IPS-NIHi7 (cell line): Measurements from ENCODE around the gene STK32C.

Source experiments
- DNase-seq: peaks from one replicate; pipeline ENCODE4 v3.0.0; 2012; ENCODE audit warnings: mixed read lengths; ENCODE audit errors: extremely low spot score

Gene STK32C

DNA sequence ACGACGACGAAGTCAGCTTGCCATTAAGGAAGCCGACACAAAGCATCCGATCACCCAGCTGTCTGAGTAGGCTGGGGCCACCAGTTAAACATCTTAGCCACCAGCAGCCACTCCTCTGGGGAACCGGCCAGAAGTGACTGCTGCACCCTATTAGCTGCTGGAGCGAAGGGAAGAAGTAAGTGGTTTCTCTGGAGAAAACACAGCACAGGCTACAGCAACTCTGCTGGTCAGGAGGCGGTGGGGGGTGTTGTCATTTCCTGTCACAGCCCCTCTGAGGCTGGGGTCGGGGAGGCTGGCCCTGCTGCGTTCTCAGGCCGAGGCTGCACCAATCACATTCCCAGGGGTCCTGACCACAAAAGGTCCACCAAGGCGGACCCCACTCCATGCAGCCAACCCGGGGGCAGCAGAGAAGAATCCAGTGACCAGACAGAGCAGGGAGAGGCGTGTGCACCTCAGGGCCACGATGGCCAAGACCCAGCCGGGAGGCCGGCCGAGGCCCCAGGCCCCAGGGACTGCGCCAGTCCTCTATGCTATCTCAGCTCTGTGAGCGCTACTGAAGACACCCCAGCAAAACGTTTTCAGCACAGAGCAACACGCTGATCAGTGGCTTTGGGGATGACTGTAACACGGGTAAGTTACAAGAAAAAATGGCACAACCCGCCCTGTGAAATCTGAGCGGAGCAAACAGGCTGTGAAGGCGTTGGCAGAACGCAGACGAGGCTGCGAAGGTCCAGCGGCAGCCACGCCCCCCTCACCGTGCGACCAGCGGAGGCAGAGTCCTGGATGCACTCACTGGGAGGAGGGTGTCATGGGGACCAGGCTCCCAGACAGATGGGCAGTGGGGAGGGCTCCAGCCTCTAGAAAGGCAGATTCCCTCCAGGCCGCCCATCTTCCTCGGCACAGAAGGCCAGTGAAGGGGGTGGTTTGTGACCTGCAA is 24.8 kb downstream of the STK32C start:
- no peak for DNase-seq

- DNase-seq = peak; percentile 49
These were observed 25.7 kb downstream of the STK32C start for GRCh38 chr10:132281915-132282666.

DNA sequence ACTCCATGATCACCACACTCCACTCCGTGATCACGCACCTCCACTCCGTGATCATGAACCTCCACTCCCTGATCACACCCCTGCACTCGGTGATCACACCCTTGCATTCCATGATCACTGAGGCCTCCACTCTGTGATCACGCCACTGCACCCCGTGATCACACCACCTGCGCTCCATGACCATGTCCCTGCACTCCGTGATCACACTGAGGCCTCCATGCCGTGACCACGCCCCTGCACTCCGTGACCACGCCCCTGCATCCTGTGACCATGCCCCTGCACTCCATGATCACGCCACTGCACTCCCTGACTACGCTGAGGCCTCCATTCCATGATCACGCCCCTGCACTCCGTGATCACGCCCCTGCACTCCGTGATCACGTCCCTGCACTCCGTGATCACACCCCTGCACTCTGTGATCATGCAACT is 27.1 kb downstream of the STK32C start:
- no peak for DNase-seq

DNA sequence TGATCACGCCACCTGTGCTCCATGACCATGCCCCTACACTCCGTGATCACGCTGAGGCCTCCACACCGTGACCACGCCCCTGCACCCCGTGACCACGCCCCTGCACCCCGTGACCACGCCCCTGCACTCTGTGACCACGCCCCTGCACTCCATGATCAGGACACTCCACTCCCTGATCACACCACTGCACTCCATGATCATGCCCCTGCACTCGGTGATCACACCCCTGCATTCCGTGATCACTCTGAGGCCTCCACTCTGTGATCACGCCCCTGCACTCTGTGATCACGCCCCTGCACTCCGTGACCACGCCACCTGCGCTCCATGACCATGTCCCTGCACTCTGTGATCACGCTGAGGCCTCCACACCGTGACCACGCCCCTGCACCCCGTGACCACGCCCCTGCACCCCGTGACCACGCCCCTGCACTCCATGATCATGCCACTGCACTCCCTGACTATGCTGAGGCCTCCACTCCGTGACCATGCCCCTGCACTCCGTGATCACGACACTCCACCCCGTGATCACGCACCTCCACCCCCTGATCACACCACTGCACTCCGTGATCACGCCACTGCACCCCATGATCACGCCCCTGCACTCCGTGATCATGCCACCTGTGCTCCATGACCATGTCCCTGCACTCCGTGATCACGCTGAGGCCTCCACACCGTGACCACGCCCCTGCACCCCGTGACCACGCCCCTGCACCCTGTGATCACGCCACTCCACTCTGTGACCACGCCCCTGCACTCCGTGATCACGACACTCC is 27.7 kb downstream of the STK32C start:
- no peak for DNase-seq

GRCh38 chr10:132277311-132277741 is 30.4 kb downstream of the STK32C start:
- no peak for DNase-seq

DNA sequence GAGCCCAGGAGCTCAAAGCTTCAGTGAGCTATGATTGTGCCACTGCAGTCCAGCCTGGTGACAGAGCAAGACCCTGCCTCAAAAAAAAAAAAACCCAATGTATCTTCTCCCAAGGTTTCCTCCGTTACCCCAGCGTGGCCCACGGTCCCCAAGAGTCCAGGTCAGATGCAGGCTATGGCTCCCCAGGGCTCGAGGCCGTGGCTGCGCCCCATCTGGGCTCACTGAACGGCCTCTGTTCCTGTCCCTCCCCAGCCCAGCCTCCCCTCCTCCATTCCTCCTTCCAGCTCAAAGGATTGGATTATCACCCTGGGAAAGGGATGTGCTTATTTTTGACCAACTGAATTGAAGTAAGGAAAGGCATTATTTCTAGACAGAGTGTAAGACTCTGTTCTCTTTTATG is 31.0 kb downstream of the STK32C start:
- no peak for DNase-seq

DNA sequence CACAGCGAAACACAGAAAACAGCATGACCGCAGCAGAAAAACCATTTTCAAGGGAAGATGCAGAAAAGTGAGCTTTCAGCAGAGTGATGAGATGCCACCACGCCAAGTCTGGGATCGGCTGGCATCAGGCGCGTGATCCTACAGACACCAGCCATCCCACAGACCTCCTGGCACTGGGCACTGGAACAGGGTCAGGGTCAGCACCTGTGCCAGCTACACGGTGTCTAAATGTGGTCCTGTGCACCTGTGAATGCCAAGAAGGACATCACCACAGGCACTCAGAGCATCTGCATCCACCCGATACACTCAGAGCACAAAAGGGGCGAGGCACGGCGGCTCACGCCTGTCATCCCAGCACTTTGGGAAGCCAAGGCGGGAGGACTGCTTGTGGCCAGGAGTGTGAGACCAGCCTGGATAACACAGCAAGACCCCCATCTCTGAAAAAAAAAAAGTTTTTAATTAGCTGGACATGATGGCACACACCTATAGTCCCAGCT is 31.5 kb downstream of the STK32C start:
- DNase-seq = no peak

DNA sequence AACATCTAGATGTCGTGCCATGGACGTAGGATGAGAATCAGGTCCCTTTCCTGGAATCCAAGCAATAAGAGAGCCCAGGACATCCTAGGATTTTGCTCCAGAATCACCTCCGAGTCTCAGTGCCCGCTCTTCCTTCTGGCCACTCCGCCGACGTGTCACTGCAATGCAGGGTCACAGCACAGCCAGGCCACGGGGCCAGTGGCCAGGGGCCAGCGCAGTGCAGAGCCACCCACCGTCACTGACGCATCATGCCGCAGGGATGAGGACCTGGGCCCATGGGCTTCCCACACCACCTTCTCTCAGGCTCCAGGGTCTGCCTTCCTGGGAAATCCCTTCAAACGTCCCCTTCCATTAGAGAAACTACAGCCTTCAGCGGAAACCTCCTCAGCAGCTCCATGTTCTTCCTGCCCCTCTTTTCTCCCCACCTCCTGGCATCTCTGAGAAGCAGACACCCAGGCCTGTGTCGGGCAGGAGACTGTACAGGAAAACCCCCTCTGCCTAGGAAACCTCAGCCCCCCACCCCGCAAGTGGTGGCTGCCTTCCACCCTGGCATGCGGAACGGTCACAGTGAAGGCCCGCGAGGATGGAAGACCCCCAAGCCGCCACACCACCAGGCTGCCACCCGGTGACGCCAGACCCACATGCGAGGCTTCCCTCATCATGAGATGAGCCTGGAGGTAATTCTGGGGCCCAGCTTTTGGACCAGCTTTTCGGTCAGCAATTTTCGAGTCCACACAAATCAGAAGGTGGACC is 32.1 kb downstream of the STK32C start:
- no peak for DNase-seq

- DNase-seq = no peak
These were observed 32.8 kb downstream of the STK32C start for GRCh38 chr10:132274986-132275385.

- no peak for DNase-seq
These were observed 33.2 kb downstream of the STK32C start for GRCh38 chr10:132274581-132274980.

GRCh38 chr10:132273966-132274365 is 33.8 kb downstream of the STK32C start:
- no peak for DNase-seq

- no peak for DNase-seq
These were observed 34.3 kb downstream of the STK32C start for GRCh38 chr10:132273304-132273944.

DNA sequence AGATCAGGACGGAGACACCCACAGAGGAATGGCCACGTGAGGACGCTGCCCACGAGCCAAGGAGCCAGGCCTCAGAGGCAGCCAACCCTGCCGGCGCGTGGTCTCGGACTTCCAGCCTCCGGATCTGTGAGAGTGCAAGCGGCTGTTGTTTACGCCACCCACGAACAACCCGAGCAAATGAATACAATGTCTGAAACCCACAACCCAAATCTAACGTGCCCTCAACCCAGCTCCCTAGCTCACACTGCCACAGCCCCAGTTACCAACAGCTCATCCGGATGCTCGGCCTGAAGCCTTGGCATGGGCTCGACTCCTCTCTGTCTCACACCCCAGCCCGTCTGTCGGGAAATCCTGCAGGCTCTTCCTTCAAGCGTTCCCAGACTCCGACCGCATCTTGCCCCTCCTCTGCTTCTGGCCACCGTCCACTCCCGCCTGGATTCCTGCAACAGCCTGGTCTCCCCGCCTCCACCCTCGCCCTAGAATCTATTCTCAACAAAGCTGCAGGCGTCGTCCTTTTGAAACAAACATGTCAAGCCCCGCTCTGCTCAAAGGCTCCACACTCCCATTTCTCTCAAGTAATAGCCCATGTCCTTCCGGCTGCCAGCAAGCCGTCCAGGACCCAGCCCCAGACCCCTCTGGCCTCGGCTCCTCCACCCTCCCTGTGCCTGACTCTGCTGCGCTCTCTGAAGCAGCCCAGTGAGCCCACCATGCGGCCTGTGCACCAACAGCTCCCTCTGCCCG is 35.3 kb downstream of the STK32C start:
- no peak for DNase-seq

- no peak for DNase-seq
These were observed 36.1 kb downstream of the STK32C start for GRCh38 chr10:132271458-132272230.

DNA sequence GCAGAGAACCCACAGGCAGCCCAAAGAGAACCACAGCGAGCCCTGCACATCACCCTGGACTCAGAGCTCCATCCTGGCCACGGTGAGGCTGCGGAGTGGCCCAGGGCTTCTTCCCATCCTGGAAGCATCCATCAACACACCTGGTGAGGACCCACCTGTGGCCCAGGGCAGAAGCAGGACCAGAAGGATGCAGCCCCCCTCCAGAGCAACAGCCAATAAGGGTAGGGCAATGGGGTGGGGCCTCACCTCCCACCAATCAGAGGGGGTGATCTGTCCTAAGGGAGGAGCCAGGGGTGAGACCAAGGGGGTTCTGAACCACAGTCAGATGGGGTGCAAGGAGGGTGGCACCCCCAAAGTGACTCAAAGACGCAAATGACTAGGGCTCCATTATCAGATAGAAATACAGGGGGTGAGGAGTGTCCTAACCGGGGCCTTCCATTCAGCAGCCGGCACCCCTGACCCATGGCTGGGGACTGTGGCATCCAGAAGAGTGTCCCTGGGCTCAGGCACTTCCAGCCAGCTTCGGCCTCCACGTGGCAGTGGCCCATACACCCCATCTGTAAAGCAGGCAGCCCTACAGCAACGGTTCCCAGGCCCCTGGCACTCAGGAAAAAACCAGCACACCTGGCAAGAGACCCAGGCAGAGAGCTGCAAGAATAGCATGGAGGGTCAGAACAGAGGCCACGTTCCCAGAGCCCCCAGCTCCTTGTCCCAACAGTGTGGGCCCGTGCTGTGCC is 36.9 kb downstream of the STK32C start:
- DNase-seq = no peak

- no peak for DNase-seq
These were observed 37.5 kb downstream of the STK32C start for GRCh38 chr10:132270256-132270655.

- DNase-seq = no peak
These were observed 38.2 kb downstream of the STK32C start for GRCh38 chr10:132269266-132270230.
